K562 (cell line): Measurements from ENCODE around the gene ABLIM1. TPM values are rescaled to one million over a fixed set of nuclear protein-coding genes. Genes with fewer than 3 reads are reported as not detected.

Experiments used
- ATAC-seq: fragments of 200-7000 bp; cut with Tn5 transposase; 3 replicates; pipeline ENCODE4 v1.9.1; 2020; ENCODE audit warnings: moderate library complexity
- BruUV-seq: library from RNA; stranded (reverse); fragments of 400-500 nt; replicated peaks from 2 replicates; lab custom pipeline; 2021; lab: Mats Ljungman, UMichigan
- CTCF ChIA-PET: fragments of 300-600 bp; formaldehyde crosslinking; extraction: SDS; loops from one replicate; lab custom pipeline; 2021; ENCODE audit warnings: low intra/inter-chr PET ratio; lab: Yijun Ruan, JAX
- POLR2A ChIA-PET: fragments of 300-600, 350-650 bp; sonication (Branson Sonifier 250); formaldehyde crosslinking; extraction: SDS; loops from one replicate; lab custom pipeline; 2021; ENCODE audit warnings: antibody characterized with exemption, inconsistent platforms; lab: Yijun Ruan, JAX
- DNase-seq, 4 experiments: peaks; one replicate each; pipeline versions ENCODE4 v3.0.0 to v3.0.0-alpha.2; 2011 to 2018; ENCODE audit warnings: low spot score in 3 of 4, mixed read lengths in 3 of 4; ENCODE audit errors: extremely low read depth in 1 of 4
- FAIRE-seq: peaks from 2 replicates; lab custom pipeline; 2011; peaks lifted over from hg19 to GRCh38; lab: Jason Lieb, UNC
- H2AFZ ChIP-seq: 2 replicates; pipeline ENCODE4 v1.6.0; 2011; ENCODE audit warnings: low read depth, low read length, control low read depth, inconsistent platforms
- H3K27ac ChIP-seq: fragments of 200-600 bp; 3 replicates; pipeline ENCODE4 v1.8.0; 2011; ENCODE audit warnings: low read depth, mild to moderate bottlenecking, control low read depth, inconsistent platforms, low read length, moderate library complexity, mixed read lengths; ENCODE audit errors: extremely low read depth
- H3K27me3 ChIP-seq, 2 experiments: fragments of 300-600 bp in 1 of 2; 2 replicates in 1 of 2; 3 replicates in 1 of 2; pipeline versions ENCODE4 v1.6.0 to v1.8.0; 2011; ENCODE audit warnings: inconsistent platforms in 2 of 2, low read length in 2 of 2, mild to moderate bottlenecking in 1 of 2, mixed read lengths in 1 of 2, moderate library complexity in 1 of 2; ENCODE audit not compliant: control insufficient read depth in 2 of 2, insufficient read depth in 2 of 2
- H3K36me3 ChIP-seq: fragments of 300-600 bp; 3 replicates; pipeline ENCODE4 v1.8.0; 2011; ENCODE audit warnings: mild to moderate bottlenecking, low read length, inconsistent platforms; ENCODE audit not compliant: control insufficient read depth, insufficient read depth
- H3K4me1 ChIP-seq, 2 experiments: fragments of 200-600 bp in 1 of 2; replicated peaks in 1 of 2; 2 replicates in 1 of 2; 3 replicates in 1 of 2; pipeline versions ENCODE4 v1.5.1 to v1.8.0; 2011; ENCODE audit warnings: inconsistent platforms in 2 of 2, low read length in 2 of 2, mild to moderate bottlenecking in 1 of 2, mixed read lengths in 1 of 2, moderate library complexity in 1 of 2; ENCODE audit not compliant: control insufficient read depth in 2 of 2, insufficient read depth in 2 of 2
- H3K4me2 ChIP-seq: 2 replicates; pipeline ENCODE4 v1.6.1; 2011; ENCODE audit warnings: low read length, control low read depth, inconsistent platforms, mixed read lengths; ENCODE audit not compliant: insufficient read depth
- H3K4me3 ChIP-seq: fragments of 200-600 bp; sonication (generic), shearing (Covaris generic); 2 replicates; pipeline ENCODE4 v1.5.1; 2016; ENCODE audit warnings: control low read depth, inconsistent platforms
- H3K79me2 ChIP-seq: fragments of 200-600 bp; 3 replicates; pipeline ENCODE4 v1.8.0; 2011; ENCODE audit warnings: low read length, inconsistent platforms; ENCODE audit not compliant: control insufficient read depth, insufficient read depth
- H3K9ac ChIP-seq, 2 experiments: 2 replicates each; pipeline versions ENCODE4 v1.6.0 to v1.6.1; 2011; ENCODE audit warnings: low read depth in 2 of 2, low read length in 2 of 2, control low read depth in 1 of 2, inconsistent platforms in 1 of 2, mild to moderate bottlenecking in 1 of 2, mixed read lengths in 1 of 2; ENCODE audit not compliant: insufficient read depth in 1 of 2
- H3K9me1 ChIP-seq: one replicate; pipeline ENCODE4 v1.6.0; 2011; ENCODE audit warnings: inconsistent platforms, mild to moderate bottlenecking, low read length, moderate library complexity; ENCODE audit not compliant: control insufficient read depth, insufficient read depth
- H3K9me3 ChIP-seq: replicated peaks from 2 replicates; pipeline ENCODE4 v1.5.1; 2011; ENCODE audit warnings: low read depth, low read length, inconsistent platforms; ENCODE audit not compliant: control insufficient read depth, insufficient read depth
- H4K20me1 ChIP-seq: replicated peaks from 2 replicates; pipeline ENCODE4 v1.6.1; 2011; ENCODE audit warnings: low read length, inconsistent platforms, mixed read lengths; ENCODE audit not compliant: control insufficient read depth, insufficient read depth
- BCOR ChIP-seq: fragments of 450-650 bp; IDR thresholded peaks from 2 replicates; pipeline ENCODE4 v1.6.1; 2016
- DDX20 ChIP-seq: fragments of 450-650 bp; IDR thresholded peaks from 2 replicates; pipeline ENCODE4 v1.6.1; 2016; ENCODE audit warnings: missing genetic modification characterization, low read depth, mild to moderate bottlenecking, missing compliant biosample characterization, moderate library complexity
- KLF1 ChIP-seq: fragments of 450-650 bp; IDR thresholded peaks from 2 replicates; pipeline ENCODE4 v1.6.1; 2016; ENCODE audit warnings: missing genetic modification characterization, missing compliant biosample characterization
- MCM2 ChIP-seq: fragments of 450-650 bp; IDR thresholded peaks from 2 replicates; pipeline ENCODE4 v1.6.1; 2017; ENCODE audit warnings: low read depth, mild to moderate bottlenecking
- MTF1 ChIP-seq: fragments of 250-450 bp; sonication (Bioruptor Pico); IDR thresholded peaks from 2 replicates; pipeline ENCODE4 v1.9.0; 2021; ENCODE audit warnings: moderate library complexity, mild to moderate bottlenecking, inconsistent platforms, borderline replicate concordance
- NELFE ChIP-seq: IDR thresholded peaks from 2 replicates; pipeline ENCODE4 v1.6.1; 2011; ENCODE audit warnings: mild to moderate bottlenecking; ENCODE audit not compliant: insufficient read depth, insufficient read length
- NR3C1 ChIP-seq: sonication (generic); formaldehyde crosslinking; IDR thresholded peaks from 2 replicates; pipeline ENCODE4 v1.8.1; 2022; ENCODE audit warnings: missing genetic modification reagents
- RAD51 ChIP-seq: fragments of 450-650 bp; IDR thresholded peaks from 2 replicates; pipeline ENCODE4 v1.7.1; 2016; ENCODE audit warnings: low read depth, mild to moderate bottlenecking, borderline replicate concordance
- RBFOX2 ChIP-seq: fragments of 200-400 bp; formaldehyde crosslinking; IDR thresholded peaks from 2 replicates; pipeline ENCODE4 v1.6.1; 2017; ENCODE audit warnings: low read depth, mild to moderate bottlenecking, low read length, moderate library complexity
- SAFB2 ChIP-seq: fragments of 200-400 bp; formaldehyde crosslinking; IDR thresholded peaks from 2 replicates; pipeline ENCODE4 v1.6.1; 2018; ENCODE audit warnings: borderline replicate concordance, low read length, low read depth, moderate library complexity; ENCODE audit not compliant: severe bottlenecking
- SP1 ChIP-seq: sonication (generic); formaldehyde crosslinking; IDR thresholded peaks from 2 replicates; pipeline ENCODE4 v1.8.1; 2022; ENCODE audit warnings: mild to moderate bottlenecking, missing genetic modification reagents
- TCF7 ChIP-seq: sonication (generic); IDR thresholded peaks from 2 replicates; pipeline ENCODE4 v1.6.1; 2016; ENCODE audit warnings: antibody characterized with exemption, borderline replicate concordance
- ZBTB5 ChIP-seq: fragments of 450-650 bp; IDR thresholded peaks from 2 replicates; pipeline ENCODE4 v1.6.1; 2017; ENCODE audit warnings: antibody characterized with exemption
- ZFP1 ChIP-seq: fragments of 450-650 bp; formaldehyde crosslinking; IDR thresholded peaks from 2 replicates; pipeline ENCODE4 v1.4.0; 2020; ENCODE audit warnings: mild to moderate bottlenecking, mixed read lengths
- ZNF263 ChIP-seq: sonication (generic); formaldehyde crosslinking; IDR thresholded peaks from 2 replicates; pipeline ENCODE4 v1.8.0; 2022; ENCODE audit warnings: mild to moderate bottlenecking, missing genetic modification reagents, borderline replicate concordance
- ZNF41 ChIP-seq: fragments of 250-450 bp; sonication (Bioruptor Pico); conservative IDR thresholded peaks from 2 replicates; pipeline ENCODE4 v1.4.0; 2020; ENCODE audit warnings: mild to moderate bottlenecking
- ZNF561 ChIP-seq: fragments of 450-650 bp; formaldehyde crosslinking; conservative IDR thresholded peaks from 2 replicates; pipeline ENCODE4 v1.4.0; 2020; ENCODE audit warnings: mild to moderate bottlenecking, moderate library complexity
- ZNF583 ChIP-seq: fragments of 250-450 bp; sonication (Bioruptor Pico); IDR thresholded peaks from 2 replicates; pipeline ENCODE4 v1.4.0; 2020
- WGBS: fragments of 100-300 bp; shearing (Covaris generic); methylation state at CpG from one replicate; pipeline ENCODE4 v1.1.6; 2016; ENCODE audit warnings: low coverage, mixed read lengths; ENCODE audit not compliant: insufficient coverage; ENCODE audit errors: missing lambda C conversion rate; 5-methylcytosine and 5-hydroxymethylcytosine counted together
- in situ Hi-C: fragments of 300-500 bp; cut with MboI; formaldehyde crosslinking; loops from 4 replicates; pipeline ENCODE4 v1.15.0; 2018; ENCODE audit warnings: inconsistent platforms, mixed read lengths
- intact Hi-C: fragments of 100-400 bp; cut with micrococcal nuclease; formaldehyde crosslinking; loops from 2 replicates; pipeline ENCODE4 v1.14.2; 2022
- polyA plus RNA-seq, 8 experiments: library from polyadenylated mRNA; depleted of rRNA in 4 of 8; stranded (reverse) in 5 of 8; unstranded in 3 of 8; fragments of >200 nt; fragmentation: Nextera tagmentation in 2 of 8; fragmentation: Illumina TruSeq in 1 of 8; extraction: Ambion mirVana in 2 of 8; extraction: Trizol in 1 of 8; gene quantifications; 2 replicates each; pipeline versions ENCODE4 v1.2.1 to v1.2.3, GENCODE V29; 2011 to 2014; ENCODE audit warnings: inconsistent platforms in 1 of 8, missing spikeins in 1 of 8
- total RNA-seq, 7 experiments: library from RNA; depleted of rRNA in 6 of 7; stranded (reverse); fragments of >200 nt in 6 of 7; fragmentation: Illumina TruSeq in 2 of 7; extraction: Trizol in 2 of 7; gene quantifications; 2 replicates each; pipeline versions ENCODE4 v1.2.1 to v1.2.3, GENCODE V29; 2011 to 2021; ENCODE audit warnings: low replicate concordance in 1 of 7

The ABLIM1 gene
- total and polyA plus RNA-seq, 9 of the 15 experiments (the other 6 are each of a cell fraction or from before 2014, with no cell fraction given): 0.07 to 0.49 (median 0.14) TPM; not detected in 6

- no peak for DNase-seq
- TF ChIP-seq MCM2 (no peak), NR3C1 (no peak), ZNF561 (CRISPR knock-in tag) (no peak), ZNF263 (CRISPR knock-in tag) (0 out of 2 replicates have a peak, but pooled peaks have one; percentile 15), ZNF41 (CRISPR knock-in tag) (no peak)
- FAIRE-seq: no peak
- Histone ChIP-seq H3K79me2 (no peaks in the 10 kb centered on the region), H3K4me2 (no peak overlapping the region), H3K9ac (no peak overlapping the region), H3K36me3 (no peaks in the 10 kb centered on the region), H3K9me3 (no peaks in the 10 kb centered on the region), H3K27ac (no peak overlapping the region), H3K27me3 (no peaks in the 10 kb centered on the region; a peak in 2 of 5 replicates), H3K4me1 (no peaks in the 10 kb centered on the region), H2AFZ (no peak overlapping the region), H3K4me3 (no peak overlapping the region), H3K9me1 (no peaks in the 10 kb centered on the region), H4K20me1 (no peaks in the 10 kb centered on the region)
- CTCF ChIA-PET: no interaction called here
- 0% methylated on average over 1 of the region's 2 CpGs for WGBS
- BruUV-seq: no TSS peak
- intact Hi-C loops: no loop called here
- ATAC-seq: no peak
- in situ Hi-C loops: loop anchor here (10.0 kb wide), 1 partner anchor 152 kb away; no protein-coding TSS in a partner anchor
- POLR2A ChIA-PET: interaction anchor here (1.0 kb wide), 1 partner anchor 15 kb away, joined by 3 read pairs; no protein-coding TSS in a partner anchor
Measured at GRCh38 chr10:114542373-114542772, 115.7 kb downstream of the ABLIM1 start.

DNA sequence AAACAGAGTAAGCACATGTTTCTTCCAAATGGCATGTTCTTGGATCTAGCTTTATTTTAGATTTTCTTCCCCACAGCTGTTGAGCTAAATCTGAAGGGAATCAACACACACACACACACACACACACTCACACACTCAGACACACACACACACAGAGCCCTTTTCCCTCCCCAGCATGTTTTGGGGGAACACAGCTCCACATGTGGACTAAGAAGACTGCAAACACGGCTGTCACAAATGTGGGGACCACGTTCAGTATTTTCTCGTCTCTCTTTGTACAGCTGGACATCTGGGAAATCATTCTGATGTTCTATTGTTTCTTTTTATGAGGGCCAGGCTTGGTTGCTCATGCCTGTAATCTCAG is 116.3 kb downstream of the ABLIM1 start:
- POLR2A ChIA-PET: no interaction called here
- no peak overlapping the region for H3K4me2 ChIP-seq
- no peaks in the 10 kb centered on the region for H3K36me3 ChIP-seq
- in situ Hi-C loops: loop anchor here (10.0 kb wide), 1 partner anchor 153 kb away; no protein-coding TSS in a partner anchor
- 0% methylated on average over 3 of the region's 3 CpGs for whole genome bisulfite sequencing
- intact Hi-C loops: no loop called here
- no peak overlapping the region for H3K9ac ChIP-seq
- no peak overlapping the region for H3K4me3 ChIP-seq
- no peaks in the 10 kb centered on the region for H3K9me3 ChIP-seq
- no peak overlapping the region for H2AFZ ChIP-seq
- BruUV-seq: no TSS peak
- H3K4me1 ChIP-seq: no peaks in the 10 kb centered on the region
- H3K27ac ChIP-seq: no peak overlapping the region
- CTCF ChIA-PET: no interaction called here
- ATAC-seq: no peak
- H3K27me3 ChIP-seq: no peaks in the 10 kb centered on the region; a peak in 2 of 5 replicates
- H3K79me2 ChIP-seq: no peaks in the 10 kb centered on the region
- no peaks in the 10 kb centered on the region for H4K20me1 ChIP-seq
- FAIRE-seq: no peak
- no peaks in the 10 kb centered on the region for H3K9me1 ChIP-seq
- no peak for DNase-seq
- no peak for TF ChIP-seq TCF7
- TF ChIP-seq NELFE: no peak
- no peak for TF ChIP-seq SAFB2
- TF ChIP-seq DDX20: no peak
- TF ChIP-seq ZFP1: no peak
- no peak for TF ChIP-seq RBFOX2
- TF ChIP-seq BCOR: no peak
- TF ChIP-seq SP1 (CRISPR knock-in tag): no peak
- no peak for TF ChIP-seq RAD51
- TF ChIP-seq ZNF583: no peak
- no peak for TF ChIP-seq ZBTB5
- no peak for TF ChIP-seq KLF1 (tag)
- no peak for TF ChIP-seq MTF1 (CRISPR knock-in tag)
